Caco-2 (cell line): ENCODE measurements around the gene DLL4. TPM values are rescaled to one million over a fixed set of nuclear protein-coding genes. Genes with fewer than 3 reads are reported as not detected.

ENCODE experiments used
- BruUV-seq: library from RNA; stranded (reverse); fragments of 400-500 nt; replicated peaks from 2 replicates; lab custom pipeline; 2021; lab: Mats Ljungman, UMichigan
- CTCF ChIA-PET: fragments of 300-600 bp; sonication (Branson Sonifier 250); formaldehyde crosslinking; loops from one replicate; lab custom pipeline; 2022; ENCODE audit warnings: antibody characterized with exemption; lab: Charles Lee
- POLR2A ChIA-PET: fragments of 300-600 bp; sonication (Branson Sonifier 250); formaldehyde crosslinking; loops from one replicate; lab custom pipeline; 2022; ENCODE audit warnings: antibody characterized with exemption; lab: Charles Lee
- DNase-seq, 2 experiments: peaks; one replicate each; pipeline versions ENCODE4 v3.0.0 to v3.0.0-alpha.2; 2020 to 2022
- H3K27me3 ChIP-seq: replicated peaks from 2 replicates; pipeline ENCODE4 v1.6.0; 2011; ENCODE audit warnings: low read length; ENCODE audit not compliant: control insufficient read depth, insufficient read depth
- H3K36me3 ChIP-seq: 2 replicates; pipeline ENCODE4 v1.5.1; 2011; ENCODE audit warnings: low read length; ENCODE audit not compliant: control insufficient read depth, insufficient read depth
- H3K4me1 ChIP-seq: fragments of 250-450 bp; sonication (Bioruptor Pico); 2 replicates; pipeline ENCODE4 v1.5.1; 2020; ENCODE audit warnings: mild to moderate bottlenecking
- H3K4me3 ChIP-seq: 2 replicates; pipeline ENCODE4 v1.5.1; 2011; ENCODE audit warnings: low read depth, mild to moderate bottlenecking, control low read depth, low read length
- H3K9me3 ChIP-seq: fragments of 250-450 bp; sonication (Bioruptor Pico); 2 replicates; pipeline ENCODE4 v1.5.1; 2020; ENCODE audit warnings: mild to moderate bottlenecking, moderate library complexity
- H3K27ac Mint-ChIP-seq: one replicate; pipeline ENCODE4 v1.8.0; 2022; ENCODE audit warnings: mixed read lengths; ENCODE audit not compliant: unreplicated experiment
- H3K27me3 Mint-ChIP-seq: one replicate; pipeline ENCODE4 v1.8.0; 2022; ENCODE audit warnings: mixed read lengths; ENCODE audit not compliant: insufficient read depth, unreplicated experiment
- H3K36me3 Mint-ChIP-seq: one replicate; pipeline ENCODE4 v1.8.0; 2022; ENCODE audit warnings: mild to moderate bottlenecking, mixed read lengths; ENCODE audit not compliant: insufficient read depth, unreplicated experiment
- H3K4me1 Mint-ChIP-seq: one replicate; pipeline ENCODE4 v1.8.0; 2022; ENCODE audit warnings: low read depth, mixed read lengths; ENCODE audit not compliant: unreplicated experiment
- H3K4me3 Mint-ChIP-seq: one replicate; pipeline ENCODE4 v1.8.0; 2022; ENCODE audit warnings: mild to moderate bottlenecking, moderate library complexity, mixed read lengths; ENCODE audit not compliant: unreplicated experiment
- H3K9me3 Mint-ChIP-seq: one replicate; pipeline ENCODE4 v1.8.0; 2022; ENCODE audit warnings: mixed read lengths; ENCODE audit not compliant: unreplicated experiment
- intact Hi-C: fragments of 100-400 bp; cut with micrococcal nuclease; formaldehyde crosslinking; loops from one replicate; pipeline ENCODE4 v1.10.0; 2022; ENCODE audit not compliant: unreplicated experiment
- total RNA-seq: library from RNA; stranded (reverse); gene quantifications from 2 replicates; pipeline ENCODE4 v1.2.3, GENCODE V29; 2022
- TF ChIP-seq, protein P1 (sequence below), 2 experiments: fragments of 200-600 bp in 1 of 2; IDR thresholded peaks; 1 replicate in 1 of 2; 2 replicates in 1 of 2; pipeline versions ENCODE4 v1.5.1 to v1.8.0; 2011 to 2022; ENCODE audit warnings: antibody characterized with exemption in 1 of 2, control low read depth in 1 of 2, inconsistent platforms in 1 of 2, low read depth in 1 of 2, low read length in 1 of 2, mild to moderate bottlenecking in 1 of 2, moderate library complexity in 1 of 2; ENCODE audit not compliant: insufficient read depth in 1 of 2, severe bottlenecking in 1 of 2, unreplicated experiment in 1 of 2

DLL4 gene
- total RNA-seq, 1 experiment from 2014 or later, result 3.4 TPM

GRCh38 chr15:40925495-40925862, 3.7 kb upstream of the DLL4 start:
- Histone ChIP-seq H3K27me3 (no peaks in the 10 kb centered on the region), H3K36me3 (no peaks in the 10 kb centered on the region), H3K4me3 (no peak overlapping the region), H3K9me3 (no peaks in the 10 kb centered on the region), H3K4me1 (peaks cover 17% of the 10 kb centered on the region)
- Mint-ChIP-seq H3K27me3 (no peaks in the 10 kb centered on the region), H3K27ac (no peak overlapping the region), H3K4me1 (peaks cover 6% of the 10 kb centered on the region), H3K36me3 (peaks cover 12% of the 10 kb centered on the region), H3K4me3 (no peak overlapping the region), H3K9me3 (no peaks in the 10 kb centered on the region)
- DNase-seq, result no peak
- CTCF ChIA-PET, result no interaction called here
- POLR2A ChIA-PET, result interaction anchor here (0.6 kb wide), 1 partner anchor 82 kb away, joined by 3 read pairs; the partner anchor contains the start of gene SPINT1
- TF ChIP-seq, protein P1, sequence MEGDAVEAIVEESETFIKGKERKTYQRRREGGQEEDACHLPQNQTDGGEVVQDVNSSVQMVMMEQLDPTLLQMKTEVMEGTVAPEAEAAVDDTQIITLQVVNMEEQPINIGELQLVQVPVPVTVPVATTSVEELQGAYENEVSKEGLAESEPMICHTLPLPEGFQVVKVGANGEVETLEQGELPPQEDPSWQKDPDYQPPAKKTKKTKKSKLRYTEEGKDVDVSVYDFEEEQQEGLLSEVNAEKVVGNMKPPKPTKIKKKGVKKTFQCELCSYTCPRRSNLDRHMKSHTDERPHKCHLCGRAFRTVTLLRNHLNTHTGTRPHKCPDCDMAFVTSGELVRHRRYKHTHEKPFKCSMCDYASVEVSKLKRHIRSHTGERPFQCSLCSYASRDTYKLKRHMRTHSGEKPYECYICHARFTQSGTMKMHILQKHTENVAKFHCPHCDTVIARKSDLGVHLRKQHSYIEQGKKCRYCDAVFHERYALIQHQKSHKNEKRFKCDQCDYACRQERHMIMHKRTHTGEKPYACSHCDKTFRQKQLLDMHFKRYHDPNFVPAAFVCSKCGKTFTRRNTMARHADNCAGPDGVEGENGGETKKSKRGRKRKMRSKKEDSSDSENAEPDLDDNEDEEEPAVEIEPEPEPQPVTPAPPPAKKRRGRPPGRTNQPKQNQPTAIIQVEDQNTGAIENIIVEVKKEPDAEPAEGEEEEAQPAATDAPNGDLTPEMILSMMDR (IDR thresholded peaks at IDR 0.05; ENCODE audit: insufficient read depth in 1 of 2, low read depth in 1 of 2, low read length in 1 of 2, severe bottlenecking in 1 of 2, unreplicated experiment in 1 of 2), result no peak
- BruUV-seq, result no TSS peak
- intact Hi-C loops, result no loop called here

GRCh38 chr15:40925863-40926658, 3.1 kb upstream of the DLL4 start:
- ChIA-PET CTCF (interaction anchor here (0.5 kb wide), 1 partner anchor 396 kb away, joined by 5 read pairs; no protein-coding TSS in a partner anchor), POLR2A (interaction anchor here (0.6 kb wide), 1 partner anchor 82 kb away, joined by 3 read pairs; the partner anchor contains the start of gene SPINT1)
- H3K4me1 ChIP-seq, result peaks cover 22% of the 10 kb centered on the region
- peaks cover 12% of the 10 kb centered on the region for H3K4me1 Mint-ChIP-seq
- H3K36me3 ChIP-seq, result no peaks in the 10 kb centered on the region
- no TSS peak for BruUV-seq
- H3K27ac Mint-ChIP-seq, result no peak overlapping the region
- intact Hi-C loops, result no loop called here
- H3K4me3 ChIP-seq, result no peak overlapping the region
- H3K27me3 Mint-ChIP-seq, result no peaks in the 10 kb centered on the region
- no peaks in the 10 kb centered on the region for H3K9me3 Mint-ChIP-seq
- H3K4me3 Mint-ChIP-seq, result no peak overlapping the region
- DNase-seq, result no peak
- H3K36me3 Mint-ChIP-seq, result peaks cover 12% of the 10 kb centered on the region
- no peaks in the 10 kb centered on the region for H3K27me3 ChIP-seq
- TF ChIP-seq, protein P1 (IDR thresholded peaks at IDR 0.05; ENCODE audit: insufficient read depth in 1 of 2, low read depth in 1 of 2, low read length in 1 of 2, severe bottlenecking in 1 of 2, unreplicated experiment in 1 of 2), result no peak
- H3K9me3 ChIP-seq, result no peaks in the 10 kb centered on the region

DNA sequence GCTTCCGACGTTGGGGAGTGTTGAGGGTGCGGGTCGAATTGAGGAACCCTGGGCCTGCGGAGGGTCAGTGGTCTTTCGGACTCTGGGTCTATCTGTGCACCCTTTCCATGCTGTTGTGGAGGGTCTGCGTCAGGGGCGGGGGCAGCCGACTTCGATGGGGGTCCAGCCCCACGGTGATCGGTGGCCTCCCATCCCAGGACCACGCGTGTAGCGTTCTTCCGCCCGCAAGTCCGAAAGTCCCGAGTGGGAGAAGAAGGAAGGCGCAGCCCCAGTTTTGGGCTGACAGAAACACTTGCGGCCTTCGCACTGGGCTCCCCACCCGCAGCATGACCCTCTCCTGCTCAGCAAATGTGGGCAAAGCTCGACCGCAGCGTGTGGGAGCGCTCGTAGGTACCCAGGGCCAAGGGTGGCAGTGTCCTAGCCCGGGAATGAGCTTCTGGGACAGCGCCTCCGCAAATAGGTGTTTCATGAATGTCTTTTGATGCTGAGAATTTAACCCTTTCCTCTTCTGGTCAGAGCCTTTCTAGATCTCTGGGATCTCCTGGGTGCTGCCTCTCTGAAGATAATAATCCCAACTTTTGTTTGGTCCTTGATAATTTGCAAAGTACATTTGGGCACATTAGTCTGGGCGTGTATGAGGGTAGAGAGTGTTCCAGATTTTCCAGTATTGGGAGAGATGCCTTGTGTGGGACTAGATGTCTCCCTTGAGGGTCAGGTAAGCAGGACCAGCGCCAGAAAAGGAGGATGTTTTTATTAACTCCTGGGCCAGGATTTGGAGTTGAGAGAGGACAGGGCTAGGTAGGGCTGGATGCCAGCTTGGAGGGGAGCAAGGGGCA, 2.3 kb upstream of the DLL4 start:
- Mint-ChIP-seq H3K4me3 (peak overlapping the region; percentile 47), H3K9me3 (no peaks in the 10 kb centered on the region), H3K4me1 (peaks cover 15% of the 10 kb centered on the region), H3K27me3 (no peaks in the 10 kb centered on the region), H3K27ac (no peak overlapping the region), H3K36me3 (peaks cover 12% of the 10 kb centered on the region)
- POLR2A ChIA-PET, result no interaction called here
- intact Hi-C loops, result no loop called here
- TF ChIP-seq, protein P1 (IDR thresholded peaks at IDR 0.05; ENCODE audit: insufficient read depth in 1 of 2, low read depth in 1 of 2, low read length in 1 of 2, severe bottlenecking in 1 of 2, unreplicated experiment in 1 of 2), result no peak
- no peaks in the 10 kb centered on the region for H3K27me3 ChIP-seq
- no peak overlapping the region for H3K4me3 ChIP-seq
- BruUV-seq, result no TSS peak
- H3K36me3 ChIP-seq, result no peaks in the 10 kb centered on the region
- peaks cover 24% of the 10 kb centered on the region for H3K4me1 ChIP-seq
- DNase-seq, result no peak
- no peaks in the 10 kb centered on the region for H3K9me3 ChIP-seq
- CTCF ChIA-PET, result interaction anchor here (0.6 to 2.6 kb wide), 3 partner anchors 11 to 258 kb away, joined by 3 to 11 read pairs (median 4); no protein-coding TSS in a partner anchor
